ENCODE results near the gene AKAP7. TPM values are rescaled to one million over a fixed set of nuclear protein-coding genes. Genes with fewer than 3 reads are reported as not detected.
"Not testable (repeated sequence)": the region's sequence is repeated elsewhere in the genome, so short reads cannot be mapped to it uniquely, and the experiment has no call there.

AKAP7 gene
- total RNA-seq, 1 donor from 2014 or later = 5.9 TPM

DNA sequence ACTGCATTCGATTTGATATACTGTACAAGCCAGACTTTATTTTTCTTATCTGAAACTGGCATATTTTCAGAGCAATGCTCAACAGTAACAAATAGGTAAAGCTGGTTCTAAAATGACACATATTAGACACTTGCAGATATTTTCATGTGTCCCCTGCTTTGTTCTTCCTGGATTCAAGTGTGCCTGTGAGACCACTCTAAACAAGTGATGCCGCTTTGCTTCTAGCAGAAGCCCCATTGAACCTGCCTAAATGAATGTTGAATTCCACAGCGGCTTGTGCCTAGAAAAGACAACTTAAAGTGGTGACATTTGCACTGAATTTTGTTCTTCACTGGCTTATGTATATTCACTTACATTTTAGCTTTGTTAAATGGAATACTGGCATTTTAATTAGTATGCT is 115.7 kb downstream of the AKAP7 start:
- intact Hi-C loops (cut with micrococcal nuclease) = loop anchor here (5.0 kb wide), 1 partner anchor 49 kb away; no protein-coding TSS in a partner anchor

DNA sequence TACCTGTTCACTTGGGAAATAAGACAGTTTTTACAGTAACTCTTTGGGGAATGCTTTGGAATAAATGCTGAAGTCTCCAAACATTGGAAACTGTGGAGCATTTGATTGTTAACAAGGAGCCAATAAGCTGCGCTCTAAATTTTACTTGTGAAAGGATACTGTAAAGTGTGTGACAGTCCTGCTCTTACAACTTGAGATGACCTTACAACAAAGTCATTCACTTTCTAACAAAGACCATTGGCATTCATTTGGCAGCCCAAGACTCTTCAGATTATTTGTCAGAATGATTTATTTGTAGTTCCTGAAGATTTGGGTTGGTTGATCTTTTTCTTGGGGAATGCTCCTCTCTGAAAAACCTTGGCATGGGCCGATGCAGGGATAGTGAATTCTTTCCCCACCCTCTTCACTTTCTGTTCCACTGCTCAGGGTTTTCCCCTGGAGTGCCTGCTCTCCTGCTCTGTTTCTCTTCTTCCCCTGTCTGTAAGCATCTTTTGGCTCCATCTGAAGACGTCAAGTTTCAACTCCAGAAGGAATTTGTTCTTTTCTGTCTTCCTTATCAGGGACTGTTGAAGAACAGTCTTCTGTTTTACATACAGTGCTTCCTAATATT is 116.4 kb downstream of the AKAP7 start:
- intact Hi-C loops (cut with micrococcal nuclease) = loop anchor here (5.0 kb wide), 1 partner anchor 49 kb away; no protein-coding TSS in a partner anchor

DNA sequence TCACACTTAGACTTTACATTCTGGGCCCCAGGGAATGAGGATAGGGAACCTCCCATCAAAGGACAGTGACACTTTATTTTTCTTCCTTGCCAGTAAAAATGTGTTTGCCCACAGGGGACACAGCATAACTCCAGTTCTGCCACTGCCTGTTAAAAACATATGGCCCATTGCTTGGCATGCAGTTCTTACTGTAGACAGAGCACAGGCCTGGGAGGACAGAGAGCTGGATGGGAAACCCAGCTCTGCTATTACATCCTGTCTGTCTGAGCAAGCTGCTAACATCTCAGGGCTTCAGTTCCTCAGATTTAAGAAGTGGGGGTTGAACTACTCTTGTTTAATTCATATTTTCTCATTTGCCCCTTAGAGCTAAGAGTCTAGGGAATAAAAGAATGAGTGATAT is 120.2 kb downstream of the AKAP7 start:
- intact Hi-C loops (cut with micrococcal nuclease) = no loop called here

DNA sequence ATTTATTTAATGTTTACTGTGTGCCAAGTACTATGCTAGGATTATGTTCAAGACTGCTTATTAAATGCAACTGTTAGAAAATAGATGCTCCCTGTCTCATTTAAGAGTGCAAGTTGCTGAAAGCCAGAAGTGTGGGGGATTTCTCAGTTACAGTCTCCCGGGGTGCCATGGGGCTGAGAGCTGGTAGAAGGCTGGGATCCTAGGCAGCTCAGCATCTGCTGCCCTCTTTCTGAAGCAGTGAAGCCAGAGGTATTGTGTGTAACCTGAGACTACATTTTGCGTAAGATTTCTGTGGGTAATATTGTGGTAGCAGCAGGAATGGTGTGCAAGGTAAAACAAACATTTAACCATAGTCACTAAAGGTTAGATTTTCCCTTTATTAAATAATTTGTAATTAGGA is 120.6 kb downstream of the AKAP7 start:
- intact Hi-C loops (cut with micrococcal nuclease) = no loop called here

DNA sequence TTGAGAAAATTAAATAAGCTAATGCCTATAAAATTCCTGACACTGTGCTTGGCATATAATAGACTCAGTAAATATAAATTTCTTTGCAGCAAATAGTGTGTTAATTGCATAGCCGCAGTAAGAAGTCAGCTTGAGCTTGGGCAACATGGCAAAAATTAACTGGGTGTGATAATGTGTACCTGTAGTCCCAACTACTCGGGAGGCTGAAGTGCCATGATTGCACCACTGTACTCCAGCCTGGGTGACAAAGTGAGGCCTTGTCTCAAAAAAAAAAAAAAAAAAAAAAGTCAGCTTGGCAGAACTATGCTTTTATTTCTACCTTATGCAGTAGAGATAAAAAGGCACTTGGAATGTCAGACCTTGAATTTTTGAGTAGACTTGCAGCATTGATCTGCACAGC is 121.8 kb downstream of the AKAP7 start:
- intact Hi-C loops (cut with micrococcal nuclease) = no loop called here

DNA sequence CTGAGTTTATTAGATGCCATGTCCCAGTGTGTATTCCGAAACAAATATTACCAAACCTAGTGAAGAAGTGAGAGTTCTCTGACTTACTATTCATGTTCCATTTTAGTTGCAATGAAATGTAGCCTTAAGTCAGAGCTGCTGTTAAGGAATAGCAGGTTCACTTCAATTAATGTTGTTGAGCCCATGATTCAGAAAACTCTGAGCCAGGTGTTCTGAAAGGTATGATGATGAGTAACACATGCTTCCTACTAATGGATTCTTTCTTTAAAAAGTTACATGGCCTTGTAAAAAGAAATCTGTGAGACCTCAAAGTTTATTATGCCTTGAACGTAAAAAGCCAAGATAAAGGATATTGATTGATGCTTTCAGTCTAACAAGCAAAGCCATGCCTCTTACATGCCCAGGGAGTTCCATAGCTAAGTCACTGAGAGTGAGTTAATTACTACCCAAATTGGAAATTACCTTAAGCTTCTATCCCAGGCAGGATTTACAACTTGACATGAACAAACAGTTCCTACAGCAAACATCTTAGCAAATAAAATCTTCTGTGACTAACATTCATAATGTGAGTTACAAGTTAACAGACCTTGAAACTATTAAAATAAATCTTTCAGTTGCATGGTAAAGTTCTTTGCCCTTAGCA is 122.9 kb downstream of the AKAP7 start:
- intact Hi-C loops (cut with micrococcal nuclease) = no loop called here

DNA sequence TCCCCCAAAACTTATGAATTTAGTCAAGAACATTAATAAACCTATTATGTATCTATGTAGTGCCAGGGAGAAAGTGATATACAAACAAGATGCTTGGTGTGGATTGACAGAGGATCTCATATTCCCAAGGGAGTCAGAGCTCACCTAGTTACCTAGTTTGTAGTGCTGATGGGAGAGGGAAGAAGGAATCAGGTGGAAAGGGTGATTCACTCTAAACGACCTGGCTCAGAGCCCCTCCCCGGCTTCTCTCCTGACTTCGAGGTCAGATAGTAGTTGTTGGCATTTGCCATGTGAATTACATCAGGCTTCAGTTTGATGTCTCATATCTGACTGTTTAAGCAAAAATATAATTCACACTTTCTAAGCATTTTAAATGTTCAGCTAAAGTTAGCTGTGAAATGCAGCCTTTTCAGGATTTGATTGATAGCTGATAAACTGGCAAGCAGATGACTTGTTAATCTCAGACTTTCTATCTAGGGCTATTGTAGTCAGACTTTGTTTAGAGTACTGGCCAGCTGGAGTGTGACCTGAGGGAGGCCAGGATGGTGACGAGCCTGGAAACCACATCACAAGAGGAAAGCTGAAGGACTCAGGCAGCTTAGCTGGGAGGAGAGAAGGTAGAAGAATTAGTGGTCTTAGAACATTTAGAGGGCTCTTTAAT is 123.7 kb downstream of the AKAP7 start:
- intact Hi-C loops (cut with micrococcal nuclease) = no loop called here

DNA sequence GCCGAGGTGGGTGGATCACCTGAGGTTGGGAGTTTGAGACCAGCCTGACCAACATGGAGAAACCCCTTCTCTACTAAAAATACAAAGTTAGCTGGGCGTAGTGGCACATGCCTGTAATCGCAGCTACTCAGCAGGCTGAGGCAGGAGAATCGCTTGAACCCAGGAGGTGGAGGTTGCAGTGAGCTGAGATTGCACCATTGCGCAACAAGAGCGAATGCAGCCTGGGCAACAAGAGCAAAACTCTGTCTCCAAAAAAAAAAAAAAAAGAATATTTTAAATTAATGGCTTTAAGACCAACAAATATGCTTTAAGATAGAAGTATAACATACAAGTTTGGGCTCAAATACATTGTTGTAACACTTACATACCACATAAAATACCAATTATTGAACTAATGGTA is 125.7 kb downstream of the AKAP7 start:
- intact Hi-C loops (cut with micrococcal nuclease) = not testable (repeated sequence)

DNA sequence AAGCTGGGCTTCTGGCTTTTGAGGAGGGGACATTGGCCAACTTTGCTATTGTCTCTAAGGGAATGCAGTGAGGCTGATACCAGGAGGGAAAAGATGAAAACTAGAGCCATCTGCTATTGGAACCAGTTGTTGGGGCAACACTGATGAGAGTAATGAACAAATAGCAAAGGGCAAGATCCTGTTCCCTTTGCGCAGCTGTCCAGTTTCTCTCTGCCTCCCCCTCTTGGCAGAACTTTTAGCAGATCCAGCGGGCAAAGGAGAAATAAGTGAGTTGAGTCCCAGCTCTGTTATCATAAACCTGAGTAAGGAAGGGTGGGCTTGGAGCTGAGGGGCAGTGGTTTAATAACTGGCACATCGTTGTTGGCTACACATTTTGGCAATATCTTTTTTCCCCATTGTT is 126.8 kb downstream of the AKAP7 start:
- intact Hi-C loops (cut with micrococcal nuclease) = no loop called here

DNA sequence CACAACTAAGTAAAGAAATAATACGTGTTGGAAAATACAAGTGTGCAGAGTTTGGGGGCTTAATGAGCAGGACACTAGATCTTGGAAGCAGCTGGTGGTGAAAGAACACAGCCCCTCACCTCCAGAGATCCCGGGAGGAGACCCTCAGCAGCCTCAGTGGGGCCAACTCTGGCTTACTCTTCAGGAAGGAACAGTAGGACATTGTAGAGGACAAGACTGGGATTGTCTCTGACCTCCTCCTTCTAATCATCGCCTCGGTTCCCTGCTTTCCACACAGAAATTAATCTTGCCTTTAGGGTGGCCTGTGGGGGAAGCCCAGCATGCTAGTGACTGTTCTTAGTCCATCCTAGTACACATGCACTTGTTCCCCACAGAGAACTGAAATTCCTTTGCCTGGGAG is 130.7 kb downstream of the AKAP7 start:
- intact Hi-C loops (cut with micrococcal nuclease) = no loop called here

DNA sequence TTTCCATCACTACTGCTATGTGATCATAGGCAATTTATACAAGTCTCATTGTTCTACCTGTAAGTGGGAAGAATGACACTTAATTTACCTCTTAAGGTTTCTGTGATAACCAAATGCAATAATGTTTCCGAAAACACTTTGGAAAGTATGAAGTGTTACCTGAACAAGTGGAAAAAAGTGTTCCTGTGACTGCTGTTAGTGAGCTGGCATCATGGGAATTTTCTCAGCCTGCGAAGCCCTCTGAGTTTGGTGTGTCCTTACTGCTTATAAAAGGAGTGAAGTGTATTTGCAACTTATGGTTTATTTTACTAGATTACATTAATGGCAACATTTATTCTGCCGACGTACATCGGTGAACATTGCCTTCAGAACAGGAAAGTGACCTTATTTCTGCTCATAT is 133.0 kb downstream of the AKAP7 start:
- intact Hi-C loops (cut with micrococcal nuclease) = no loop called here

DNA sequence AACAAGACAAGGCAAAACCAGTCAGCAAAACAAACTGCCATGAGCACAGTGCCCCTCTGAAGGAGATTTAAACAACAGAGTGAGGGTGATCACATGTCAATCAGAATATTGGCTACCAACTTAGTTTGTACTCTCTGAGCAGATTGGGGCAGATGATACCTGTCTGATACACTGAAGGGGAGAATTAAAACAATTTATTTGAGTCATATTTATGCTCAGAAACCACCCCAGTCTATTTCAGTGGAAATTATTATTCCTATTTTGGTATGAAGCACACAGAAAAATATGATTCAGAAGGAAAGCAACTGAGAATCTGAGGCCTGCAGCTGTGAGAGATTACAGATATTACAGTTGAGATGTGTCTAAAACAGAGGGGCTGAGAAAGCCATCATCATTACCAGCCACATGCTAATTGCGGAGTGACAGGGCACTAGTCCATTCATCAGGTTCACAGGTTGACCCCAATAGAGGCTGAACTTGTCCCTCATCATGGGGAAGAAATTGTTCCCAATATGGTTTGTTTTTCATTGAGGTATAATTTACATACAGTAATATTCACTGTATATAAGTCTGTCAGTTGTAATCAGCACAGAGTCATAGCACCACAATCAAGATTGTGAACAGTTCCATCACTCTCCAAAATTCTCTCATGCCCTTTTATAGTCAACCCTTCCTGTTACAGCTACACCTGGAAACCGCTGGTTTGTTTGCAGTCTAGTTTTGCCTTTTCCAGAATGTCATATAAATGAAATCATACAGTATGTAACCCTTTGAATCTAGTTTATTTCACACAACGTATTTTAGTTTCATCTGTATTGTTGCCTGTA is 134.5 kb downstream of the AKAP7 start:
- intact Hi-C loops (cut with micrococcal nuclease) = no loop called here

DNA sequence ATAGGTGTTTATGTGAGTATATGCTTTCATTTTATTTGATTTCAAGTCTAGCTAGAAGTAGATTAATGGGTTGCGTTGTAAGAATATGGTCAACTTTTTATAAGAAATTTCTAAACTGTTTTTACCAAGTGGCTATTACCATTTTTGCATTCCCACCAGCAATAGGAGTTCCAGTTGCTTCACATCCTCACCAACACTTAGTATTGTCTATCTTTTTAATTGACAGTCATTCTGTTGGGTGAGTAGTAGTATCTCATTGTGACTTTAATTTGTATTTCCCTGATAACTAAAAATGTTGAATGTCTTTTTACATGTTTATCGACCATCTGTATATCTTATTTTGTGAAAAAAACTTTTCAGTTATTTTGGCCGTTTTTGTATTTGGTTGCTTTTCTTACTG is 135.3 kb downstream of the AKAP7 start:
- intact Hi-C loops (cut with micrococcal nuclease) = no loop called here

DNA sequence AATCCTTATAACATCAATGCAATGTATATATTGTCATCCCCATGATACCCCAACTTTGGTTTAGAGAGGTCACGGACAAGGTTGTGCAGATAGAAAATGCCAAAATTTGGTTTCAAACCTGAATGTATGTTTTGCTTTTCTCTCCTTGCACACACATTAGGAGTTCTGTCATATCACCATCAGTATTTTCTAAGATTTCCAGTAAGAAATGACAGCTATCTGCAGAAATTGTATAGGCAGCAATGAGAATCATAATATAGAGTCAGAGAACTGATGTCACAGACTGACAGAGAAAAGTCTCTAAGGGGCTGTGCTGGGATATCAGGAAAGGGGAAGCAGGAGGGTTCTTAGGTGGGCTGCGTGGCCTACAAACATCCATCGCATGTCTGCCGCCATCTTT is 140.0 kb downstream of the AKAP7 start:
- intact Hi-C loops (cut with micrococcal nuclease) = no loop called here

DNA sequence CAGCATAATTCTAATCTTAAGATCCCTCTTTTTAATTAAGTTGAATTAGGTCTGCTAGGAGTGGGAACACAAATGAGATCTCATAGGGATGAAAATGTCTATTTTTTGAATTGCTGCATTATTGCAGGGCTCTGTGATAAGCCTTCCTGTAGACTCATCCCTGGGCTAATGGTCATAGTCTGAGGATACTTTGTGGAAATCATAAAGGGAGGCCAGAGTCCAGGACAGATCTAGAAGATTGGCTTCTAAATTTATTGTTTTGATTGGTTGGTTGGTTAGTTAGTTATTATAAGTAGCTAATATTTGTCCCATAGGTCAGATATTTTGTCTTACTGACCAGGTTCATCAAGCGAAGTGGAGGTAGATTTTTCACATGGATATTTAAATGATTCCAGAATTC is 142.3 kb downstream of the AKAP7 start:
- intact Hi-C loops (cut with micrococcal nuclease) = no loop called here

DNA sequence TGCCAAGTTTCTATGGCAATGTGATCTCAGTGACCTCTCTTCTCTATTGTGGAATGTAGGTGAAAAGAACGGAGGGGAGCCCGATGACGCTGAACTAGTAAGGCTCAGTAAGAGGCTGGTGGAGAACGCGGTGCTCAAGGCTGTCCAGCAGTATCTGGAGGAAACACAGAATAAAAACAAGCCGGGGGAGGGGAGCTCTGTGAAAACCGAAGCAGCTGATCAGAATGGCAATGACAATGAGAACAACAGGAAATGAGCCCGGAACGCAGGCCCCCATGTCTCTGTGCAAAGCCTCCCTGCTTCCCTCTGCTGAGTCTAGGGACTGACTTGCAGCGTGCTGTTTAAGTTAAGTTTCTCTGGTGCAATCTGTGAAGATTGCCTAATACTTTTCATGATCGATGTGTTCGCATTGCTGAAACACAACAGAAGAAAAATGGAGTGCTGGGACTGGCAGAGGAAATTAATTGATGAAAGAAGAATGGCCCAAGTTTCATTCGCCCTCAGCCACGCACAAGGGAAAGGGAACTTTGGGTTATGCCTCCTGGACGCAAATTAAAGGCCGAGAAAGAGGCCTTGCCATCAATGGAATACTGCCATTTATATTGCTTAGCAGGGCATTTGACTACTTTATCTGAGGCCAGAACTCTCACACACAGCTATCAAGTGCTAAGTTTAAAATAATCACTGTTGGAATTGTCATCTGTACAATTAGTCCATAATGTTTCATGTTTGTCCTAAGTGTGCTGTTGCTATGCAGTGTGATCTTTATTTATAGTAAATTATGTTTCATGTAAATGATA is 146.4 kb downstream of the AKAP7 start:
- intact Hi-C loops (cut with micrococcal nuclease) = loop anchor here (1.0 kb wide), 1 partner anchor 82 kb away; no protein-coding TSS in a partner anchor

DNA sequence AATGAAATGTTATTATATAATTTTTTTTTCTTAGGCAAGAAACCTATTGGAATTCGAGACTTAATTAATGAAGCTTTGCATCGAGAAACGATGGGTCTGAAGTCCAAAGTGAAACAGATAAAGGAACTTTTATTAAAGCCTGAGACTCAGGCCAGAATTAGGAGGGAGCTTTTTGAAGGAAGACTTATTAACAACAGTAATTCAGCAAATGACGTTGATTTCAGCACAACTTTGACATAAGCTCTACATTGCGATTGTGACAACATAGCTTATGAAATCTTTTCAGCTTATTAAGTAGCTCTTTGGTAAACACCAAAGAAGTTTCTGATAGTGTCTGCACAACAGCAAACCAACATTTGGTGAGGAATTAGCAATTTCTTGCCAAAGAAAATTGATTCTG is 147.1 kb downstream of the AKAP7 start:
- intact Hi-C loops (cut with micrococcal nuclease) = no loop called here

DNA sequence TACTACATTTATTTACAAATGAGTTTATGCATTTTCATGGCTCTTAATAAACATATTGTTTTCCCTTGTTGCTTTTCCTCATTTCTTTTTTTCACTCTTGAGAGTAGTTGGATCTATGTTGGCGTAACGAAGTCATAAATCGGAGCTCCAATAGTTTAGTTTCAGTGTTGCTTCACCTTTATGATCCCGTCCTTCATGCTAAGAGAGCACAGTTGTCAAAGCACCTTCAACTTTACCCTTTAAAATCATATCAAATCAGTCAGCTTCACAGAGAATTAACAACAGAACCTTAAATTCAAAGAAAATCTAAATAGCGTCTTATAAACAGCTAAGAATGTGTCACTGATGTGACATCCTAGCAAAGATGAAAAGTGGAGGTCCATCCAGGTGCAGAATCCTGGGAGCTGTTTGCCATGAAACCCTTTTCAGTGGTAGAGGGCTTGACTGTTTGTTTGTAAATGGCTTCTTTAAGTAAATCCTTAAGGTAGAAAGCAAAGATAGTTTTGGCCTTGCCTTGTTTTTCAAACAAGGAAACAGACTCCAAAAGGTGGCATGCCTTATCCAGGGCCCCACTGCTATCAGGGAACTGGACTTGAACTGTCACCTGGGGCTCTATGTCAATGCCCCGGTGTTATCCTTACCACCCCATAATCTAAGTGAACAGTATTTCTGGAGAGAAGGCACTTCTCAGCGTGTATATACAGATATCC is 148.4 kb downstream of the AKAP7 start:
- intact Hi-C loops (cut with micrococcal nuclease) = no loop called here

DNA sequence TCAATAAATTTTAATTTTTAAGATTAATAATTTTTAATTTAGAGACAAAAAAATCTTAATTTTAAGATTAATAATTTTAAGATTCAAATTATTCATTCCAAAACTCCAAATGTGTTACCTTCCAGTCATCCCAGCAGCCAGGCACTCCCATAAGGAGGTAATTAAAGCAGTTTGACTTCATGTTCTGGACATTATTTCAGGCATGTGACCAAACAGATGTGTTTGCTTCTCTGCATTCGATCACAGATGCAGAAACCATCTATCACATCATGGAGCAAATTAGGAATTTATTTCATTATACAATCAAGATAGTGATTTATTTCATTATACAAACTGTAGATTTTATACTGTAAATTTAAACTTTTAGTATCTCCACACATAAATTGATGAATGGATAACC is 150.3 kb downstream of the AKAP7 start:
- intact Hi-C loops (cut with micrococcal nuclease) = no loop called here

DNA sequence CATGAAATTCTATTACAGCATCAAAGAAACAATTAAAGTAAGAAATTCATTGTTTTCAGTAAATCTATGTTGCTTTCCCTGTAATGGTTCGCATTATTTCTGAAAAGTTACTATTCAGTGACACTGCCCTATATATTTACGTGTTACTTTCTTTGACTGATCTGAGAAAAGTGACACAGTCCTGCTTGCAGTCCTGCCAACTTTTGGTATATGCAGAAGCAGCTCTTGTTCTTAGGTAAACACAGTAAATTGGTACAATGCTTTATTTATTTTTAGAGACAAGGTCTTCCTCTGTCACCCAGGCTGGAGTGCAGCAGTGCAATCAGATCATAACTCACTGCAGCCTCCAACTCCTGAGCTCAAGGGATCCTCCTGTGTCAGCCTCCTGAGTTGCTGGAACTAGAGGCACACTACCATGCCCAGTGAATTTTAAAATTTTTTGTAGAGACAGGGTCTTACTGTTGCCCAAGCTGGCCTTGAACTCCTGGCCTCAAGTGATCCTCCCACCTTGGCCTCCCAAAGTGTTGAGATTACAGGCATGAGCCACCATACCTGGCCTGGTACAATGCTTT is 151.3 kb downstream of the AKAP7 start:
- intact Hi-C loops (cut with micrococcal nuclease) = no loop called here
